Esophagus squamous epithelium (tissue), 5 donors: ENCODE results near the gene AP2S1. TPM values are rescaled to one million over a fixed set of nuclear protein-coding genes. Genes with fewer than 3 reads are reported as not detected.
A peak's percentile ranks its signal among the peaks of the same experiment; 100 is the strongest.
"Not testable (repeated sequence)": the region's sequence is repeated elsewhere in the genome, so short reads cannot be mapped to it uniquely, and the experiment has no call there.

Experiments used
- DNase-seq: peaks from one replicate; lab custom pipeline; 2025; lab: John Stamatoyannopoulos, UW
- H3K27ac ChIP-seq, 4 donors: fragments of 200-600 bp; sonication (generic); one replicate each; pipeline ENCODE4 v1.5.1; 2016 to 2019; ENCODE audit warnings: mild to moderate bottlenecking in 1 of 4
- H3K27me3 ChIP-seq, 4 donors: fragments of 200-600 bp; sonication (generic); 1 replicate in 3 of 4; 2 replicates in 1 of 4; pipeline versions ENCODE4 v1.5.1 to v1.6.0; 2017 to 2021; ENCODE audit warnings: antibody characterized with exemption in 1 of 4
- H3K36me3 ChIP-seq, 3 donors: fragments of 200-600 bp; sonication (generic); one replicate each; pipeline ENCODE4 v1.5.1; 2016 to 2019
- H3K4me1 ChIP-seq, 3 donors: fragments of 200-600 bp; sonication (generic); one replicate each; pipeline ENCODE4 v1.5.1; 2017 to 2019
- H3K4me3 ChIP-seq, 4 donors: fragments of 200-600 bp; sonication (generic); 1 replicate in 3 of 4; 2 replicates in 1 of 4; pipeline ENCODE4 v1.5.1; 2016 to 2019; ENCODE audit warnings: mild to moderate bottlenecking in 2 of 4, moderate library complexity in 1 of 4
- H3K9me3 ChIP-seq, 3 donors: fragments of 200-600 bp; sonication (generic); one replicate each; pipeline ENCODE4 v1.5.1; 2016 to 2019
- CTCF ChIP-seq, 6 experiments: fragments of 450-650 bp in 4 of 6; fragments of 200-600 bp in 2 of 6; sonication (generic) in 2 of 6; IDR thresholded peaks; one replicate each; pipeline ENCODE4 v1.5.1; 2016 to 2019; ENCODE audit warnings: antibody characterized with exemption in 6 of 6, mild to moderate bottlenecking in 4 of 6, moderate library complexity in 4 of 6
- POLR2A ChIP-seq, 4 donors: fragments of 450-650 bp; IDR thresholded peaks; one replicate each; pipeline ENCODE4 v1.6.1; 2017; ENCODE audit warnings: antibody characterized with exemption in 4 of 4, mild to moderate bottlenecking in 4 of 4, moderate library complexity in 3 of 4
- WGBS, 2 donors: methylation state at CpG; one replicate each; pipeline ENCODE4 v1.1.5; 2018; 5-methylcytosine and 5-hydroxymethylcytosine counted together
- intact Hi-C: fragments of 100-400 bp; cut with DNase I; formaldehyde crosslinking; loops from one replicate; pipeline ENCODE4 v1.15.0; 2022
- total RNA-seq, 4 donors: library from RNA; depleted of rRNA; stranded (reverse); fragments of >200 nt; gene quantifications; one replicate each; pipeline ENCODE4 v1.1.0, GENCODE V29; 2016
- donor health status: DM: yes; HTN: yes; CAD: no.

Gene AP2S1
- total RNA-seq, 4 donors from 2014 or later: 83.0 to 230 (median 133) TPM

DNA sequence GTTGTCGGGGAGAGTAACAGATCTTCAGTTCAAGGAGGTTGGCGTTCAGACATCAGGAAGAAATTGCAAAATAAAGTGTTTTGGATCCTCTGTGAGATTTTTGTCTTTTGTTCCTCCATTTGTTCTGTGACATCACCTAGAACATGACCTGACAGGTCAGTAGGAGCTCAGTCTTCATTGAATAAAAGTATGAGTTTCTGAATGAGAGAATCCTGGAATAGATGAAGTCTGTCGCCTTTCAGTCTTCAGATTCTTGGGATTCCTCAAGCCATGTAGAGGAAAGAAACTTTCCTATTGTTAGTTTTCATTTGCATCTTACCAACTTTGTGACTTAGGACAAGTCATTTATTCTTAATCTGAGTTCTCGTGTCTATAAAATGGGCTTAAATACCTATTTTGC is 24.6 kb upstream of the AP2S1 start:
- TF ChIP-seq POLR2A (IDR thresholded peaks at IDR 0.05) (no peak), CTCF (IDR thresholded peaks at IDR 0.05) (no peak)
- Histone ChIP-seq H3K9me3 (no peaks in the 10 kb centered on the region), H3K4me1 (peaks cover 0 to 39% (median 0%) of the 10 kb centered on the region in 3 donors), H3K27ac (peak overlapping the region in 3 of 4 donors; percentile 27 to 60 (median 48)), H3K4me3 (no peak overlapping the region), H3K36me3 (no peaks in the 10 kb centered on the region), H3K27me3 (no peaks in the 10 kb centered on the region)
- intact Hi-C loops: no loop called here
- DNase-seq: no peak
- WGBS, 2 donors: 44 to 64% methylated on average over 4 of the region's 4 CpGs

DNA sequence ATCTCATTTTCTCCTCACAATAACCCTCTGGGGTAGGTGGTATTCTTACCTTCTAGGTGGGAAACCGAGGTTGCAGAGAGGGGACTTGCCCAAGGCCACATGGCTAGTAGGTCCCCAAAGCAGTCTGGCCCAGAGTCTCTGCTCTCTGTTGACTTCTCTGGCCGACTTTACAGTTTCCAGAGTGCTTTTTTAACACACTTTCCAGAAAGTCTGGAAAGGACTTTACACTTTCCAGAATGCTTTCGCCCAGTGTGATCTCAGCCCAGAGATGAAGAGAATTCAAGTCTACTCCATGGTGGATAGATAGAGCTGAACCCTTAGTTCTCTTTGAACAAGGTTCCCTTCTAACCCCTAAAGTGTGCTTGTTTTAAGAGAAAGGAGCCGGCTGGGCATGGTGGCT is 22.3 kb upstream of the AP2S1 start:
- no peak overlapping the region for H3K4me3 ChIP-seq
- intact Hi-C loops: no loop called here
- H3K4me1 ChIP-seq: peaks cover 3 to 46% (median 6%) of the 10 kb centered on the region in 3 donors
- H3K36me3 ChIP-seq: no peaks in the 10 kb centered on the region
- TF ChIP-seq CTCF (IDR thresholded peaks at IDR 0.05) (no peak), POLR2A (IDR thresholded peaks at IDR 0.05) (no peak)
- 73 to 74% methylated on average over 3 to 4 of the region's 4 CpGs for WGBS, 2 donors
- DNase-seq: no peak
- H3K9me3 ChIP-seq: no peaks in the 10 kb centered on the region
- no peak overlapping the region for H3K27ac ChIP-seq
- no peaks in the 10 kb centered on the region for H3K27me3 ChIP-seq

GRCh38 chr19:46871173-46871572 is 20.5 kb upstream of the AP2S1 start:
- WGBS, 2 donors: 88 to 90% methylated on average over 5 of the region's 5 CpGs
- H3K4me1 ChIP-seq: peaks cover 12 to 64% (median 21%) of the 10 kb centered on the region in 3 donors
- H3K27ac ChIP-seq, H3K27me3 ChIP-seq, H3K36me3 ChIP-seq, DNase-seq, H3K9me3 ChIP-seq, intact Hi-C loops, H3K4me3 ChIP-seq: not testable (repeated sequence)

DNA sequence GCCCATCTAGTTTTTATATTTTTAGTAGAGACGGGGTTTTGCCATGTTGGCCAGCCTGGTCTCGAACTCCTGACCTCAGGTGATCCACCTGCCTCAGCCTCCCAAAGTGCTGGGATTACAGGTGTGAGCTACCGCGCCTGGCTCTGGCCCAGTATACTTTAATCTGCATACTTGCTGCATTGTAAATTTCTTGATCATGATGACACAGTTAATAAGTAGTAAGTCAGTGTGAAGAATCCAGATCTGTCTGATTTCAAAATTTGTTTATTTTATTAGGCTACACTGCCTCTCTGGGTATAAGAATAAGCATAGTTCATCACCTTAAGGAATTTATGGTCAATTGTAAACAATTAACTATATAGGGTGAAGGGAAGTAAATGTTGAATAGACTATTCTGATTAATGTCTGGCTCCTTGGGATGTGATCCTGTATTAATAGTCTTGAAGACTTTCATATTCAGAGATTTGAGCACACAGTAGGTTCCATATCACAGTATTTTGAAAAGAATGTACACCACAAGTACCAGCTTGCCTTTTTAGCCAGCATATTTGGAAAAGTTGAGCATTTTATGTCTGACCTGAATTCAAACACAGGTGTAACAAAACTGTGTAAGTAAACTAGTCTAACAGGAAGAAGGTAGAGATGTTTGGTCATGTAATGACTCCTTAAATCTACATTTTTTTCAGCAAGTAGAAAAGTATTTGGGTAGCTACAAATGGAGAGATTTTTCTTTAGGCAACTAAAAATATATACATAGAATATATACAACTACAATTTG is 17.6 kb upstream of the AP2S1 start:
- Histone ChIP-seq H3K27me3 (no peaks in the 10 kb centered on the region), H3K36me3 (no peaks in the 10 kb centered on the region), H3K27ac (peak overlapping the region in 3 of 4 donors; percentile 67 to 81 (median 68)), H3K4me3 (no peak overlapping the region), H3K4me1 (peaks cover 32 to 75% (median 42%) of the 10 kb centered on the region in 3 donors), H3K9me3 (no peaks in the 10 kb centered on the region)
- TF ChIP-seq CTCF (IDR thresholded peaks at IDR 0.05) (no peak), POLR2A (IDR thresholded peaks at IDR 0.05) (no peak)
- intact Hi-C loops: loop anchor here (10.0 kb wide), 1 partner anchor 57 kb away; no protein-coding TSS in a partner anchor
- DNase-seq: no peak
- WGBS, 2 donors: 55 to 76% methylated on average over 2 to 4 of the region's 4 CpGs

- no peaks in the 10 kb centered on the region for H3K9me3 ChIP-seq
- H3K27me3 ChIP-seq: no peaks in the 10 kb centered on the region
- H3K36me3 ChIP-seq: no peaks in the 10 kb centered on the region
- H3K4me3 ChIP-seq: no peak overlapping the region
- peak overlapping the region in 3 of 4 donors; percentile 67 to 81 (median 68) for H3K27ac ChIP-seq
- H3K4me1 ChIP-seq: peaks cover 43 to 85% (median 51%) of the 10 kb centered on the region in 3 donors
- 39 to 45% methylated on average over 3 of the region's 3 CpGs for WGBS, 2 donors
- intact Hi-C loops: loop anchor here (10.0 kb wide), 1 partner anchor 58 kb away; no protein-coding TSS in a partner anchor
- TF ChIP-seq CTCF (IDR thresholded peaks at IDR 0.05) (no peak), POLR2A (IDR thresholded peaks at IDR 0.05) (no peak)
- no peak for DNase-seq
Observed at GRCh38 chr19:46867170-46867569, 16.5 kb upstream of the AP2S1 start.
